SK-N-MC (cell line): ENCODE data around the gene LMF1.

ENCODE experiments used
- DNase-seq: peaks from one replicate; pipeline ENCODE4 v3.0.0-alpha.2; 2011; ENCODE audit warnings: low read depth, low spot score
- H3K27ac ChIP-seq: fragments of 200-600 bp; sonication (generic); 2 replicates; pipeline ENCODE4 v1.5.1; 2016; ENCODE audit warnings: mixed run types
- H3K36me3 ChIP-seq: fragments of 200-600 bp; sonication (generic); 2 replicates; pipeline ENCODE4 v1.6.1; 2017; ENCODE audit warnings: antibody characterized with exemption, low read length, mixed read lengths; ENCODE audit not compliant: insufficient read depth
- H3K4me3 ChIP-seq: fragments of 200-600 bp; sonication (generic); 2 replicates; pipeline ENCODE4 v1.5.1; 2016
- H3K9ac ChIP-seq: fragments of 200-600 bp; sonication (generic); 2 replicates; pipeline ENCODE4 v1.8.0; 2017; ENCODE audit warnings: mixed run types, mixed read lengths; ENCODE audit not compliant: insufficient read length
- H3K9me3 ChIP-seq: fragments of 200-600 bp; sonication (generic); 2 replicates; pipeline ENCODE4 v1.6.1; 2017; ENCODE audit warnings: low read depth, mild to moderate bottlenecking, antibody characterized with exemption, low read length, moderate library complexity, mixed read lengths
- EZH2 ChIP-seq: fragments of 200-600 bp; sonication (generic); IDR thresholded peaks from one replicate; pipeline ENCODE4 v1.6.1; 2017; ENCODE audit warnings: antibody characterized with exemption
- FOXP2 ChIP-seq: optimal IDR thresholded peaks from 2 replicates; pipeline ENCODE3; 2011; ENCODE audit warnings: mild to moderate bottlenecking, moderate library complexity; ENCODE audit not compliant: insufficient read depth; ENCODE audit errors: extremely low read length, control extremely low read depth
- POLR2AphosphoS5 ChIP-seq: IDR thresholded peaks from 2 replicates; pipeline ENCODE4 v1.6.1; 2012; ENCODE audit warnings: mild to moderate bottlenecking, low read depth, low read length, borderline replicate concordance

The LMF1 gene

DNA sequence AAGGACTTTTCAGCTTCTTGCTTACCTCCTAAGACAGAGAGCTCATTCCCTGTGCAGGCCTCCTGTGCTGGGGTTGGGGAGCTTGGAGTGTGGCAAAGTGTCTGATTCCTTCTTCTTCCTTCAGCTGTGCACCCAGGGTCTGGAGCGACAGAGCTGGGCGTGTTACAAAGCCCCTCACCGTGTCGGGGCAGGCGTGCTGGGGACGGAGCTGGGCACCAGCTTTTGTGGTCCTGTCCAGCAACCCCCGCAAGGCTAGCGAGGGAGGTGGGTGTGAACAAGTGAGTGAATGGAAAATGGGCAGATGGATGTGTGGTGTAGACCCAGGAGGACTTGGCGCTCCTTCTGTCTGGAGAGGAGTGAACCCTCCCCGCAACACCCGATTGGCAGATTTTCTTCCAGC is 34.5 kb upstream of the LMF1 start:
- TF ChIP-seq POLR2AphosphoS5 (no peak), EZH2 (no peak), FOXP2 (no peak)
- DNase-seq, result no peak
- no peaks in the 10 kb centered on the region for H3K9me3 ChIP-seq

GRCh38 chr16:1003391-1004347 is 32.9 kb upstream of the LMF1 start:
- Histone ChIP-seq H3K9ac (no peak overlapping the region), H3K36me3 (no peaks in the 10 kb centered on the region), H3K9me3 (no peaks in the 10 kb centered on the region), H3K4me3 (no peak overlapping the region), H3K27ac (no peak overlapping the region)
- no peak for TF ChIP-seq POLR2AphosphoS5
- no peak for TF ChIP-seq FOXP2
- no peak for TF ChIP-seq EZH2
- DNase-seq, result no peak

More for the DNA sequence above, 34.5 kb upstream of the LMF1 start:
- Histone ChIP-seq H3K27ac (no peak overlapping the region), H3K4me3 (no peak overlapping the region), H3K36me3 (no peaks in the 10 kb centered on the region), H3K9ac (no peak overlapping the region)

GRCh38 chr16:1002399-1003166 is 31.8 kb upstream of the LMF1 start:
- Histone ChIP-seq H3K4me3 (no peak overlapping the region), H3K27ac (no peak overlapping the region), H3K9ac (no peak overlapping the region), H3K36me3 (no peaks in the 10 kb centered on the region), H3K9me3 (no peaks in the 10 kb centered on the region)
- DNase-seq, result no peak
- TF ChIP-seq EZH2 (no peak), FOXP2 (no peak), POLR2AphosphoS5 (no peak)

- TF ChIP-seq EZH2 (no peak), POLR2AphosphoS5 (no peak), FOXP2 (no peak)
- no peaks in the 10 kb centered on the region for H3K9me3 ChIP-seq
- no peak overlapping the region for H3K27ac ChIP-seq
- no peak overlapping the region for H3K4me3 ChIP-seq
- no peak overlapping the region for H3K9ac ChIP-seq
- H3K36me3 ChIP-seq, result no peaks in the 10 kb centered on the region
- DNase-seq, result no peak
These were observed 30.3 kb upstream of the LMF1 start for GRCh38 chr16:1001096-1001495.

DNA sequence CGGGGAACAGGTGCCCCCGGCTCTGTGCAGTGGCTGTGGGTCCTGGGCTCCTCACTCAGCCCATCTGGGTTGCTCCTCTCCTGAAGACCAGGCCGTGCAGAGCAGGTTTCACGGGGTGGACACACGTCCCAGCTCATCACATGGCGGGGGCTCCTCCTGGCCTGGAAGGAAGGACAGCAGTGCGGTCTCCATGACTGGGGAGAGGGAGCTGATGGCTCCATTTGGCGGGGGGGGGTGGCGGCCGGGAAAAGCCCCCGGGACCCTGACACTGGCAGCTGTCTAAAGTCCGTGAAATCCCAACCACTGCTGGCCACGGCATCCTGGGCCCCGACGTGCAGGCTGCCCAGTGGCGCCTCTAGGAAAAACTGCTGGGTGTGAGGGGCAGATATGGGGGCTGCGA is 29.8 kb upstream of the LMF1 start:
- DNase-seq, result no peak
- H3K27ac ChIP-seq, result no peak overlapping the region
- no peaks in the 10 kb centered on the region for H3K36me3 ChIP-seq
- H3K9ac ChIP-seq, result no peak overlapping the region
- no peak for TF ChIP-seq POLR2AphosphoS5
- TF ChIP-seq FOXP2, result no peak
- no peak for TF ChIP-seq EZH2
- H3K4me3 ChIP-seq, result no peak overlapping the region
- no peaks in the 10 kb centered on the region for H3K9me3 ChIP-seq

DNA sequence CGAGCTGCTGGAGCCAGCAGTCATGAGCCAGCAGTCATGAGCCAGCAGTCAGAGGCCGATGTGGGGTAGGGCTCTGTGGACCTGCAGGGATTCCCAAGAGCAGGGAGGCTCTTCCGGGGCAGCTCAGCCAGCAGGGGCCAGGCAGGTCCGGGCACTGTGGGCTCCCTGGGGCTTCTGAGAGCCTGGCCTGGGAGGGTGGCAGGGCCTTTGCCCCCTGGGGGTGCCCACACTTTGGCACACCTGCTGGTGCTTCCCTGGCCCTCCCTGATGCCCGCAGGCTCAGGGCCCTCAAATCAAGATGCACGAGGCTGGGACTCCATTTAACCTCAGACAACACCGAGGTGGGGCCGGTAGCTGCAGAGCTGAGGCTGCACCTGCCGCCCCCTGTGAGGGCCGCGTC is 28.9 kb upstream of the LMF1 start:
- no peak overlapping the region for H3K27ac ChIP-seq
- no peaks in the 10 kb centered on the region for H3K36me3 ChIP-seq
- H3K9ac ChIP-seq, result no peak overlapping the region
- H3K9me3 ChIP-seq, result no peaks in the 10 kb centered on the region
- no peak overlapping the region for H3K4me3 ChIP-seq
- DNase-seq, result no peak
- no peak for TF ChIP-seq FOXP2
- no peak for TF ChIP-seq POLR2AphosphoS5
- TF ChIP-seq EZH2, result no peak

DNA sequence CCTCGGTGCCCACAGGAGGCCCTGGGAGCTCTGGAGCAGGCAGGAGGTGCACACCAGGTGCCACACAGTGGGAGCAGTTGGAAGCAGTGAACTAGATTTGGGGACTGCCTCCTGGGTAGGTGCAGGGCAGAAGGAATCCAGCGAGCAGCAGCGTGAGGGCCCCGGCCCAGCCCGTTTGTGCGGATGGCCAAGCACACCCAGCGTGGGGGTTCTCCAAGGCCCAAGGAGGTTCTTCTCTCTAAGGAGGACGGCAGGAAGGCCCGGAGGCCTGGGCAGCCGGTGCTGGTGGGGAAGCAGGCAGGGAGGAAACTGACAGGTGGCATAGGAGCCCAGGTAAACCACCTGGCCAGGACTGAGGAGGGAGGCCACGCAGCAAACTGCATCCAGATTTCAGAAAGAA is 27.8 kb upstream of the LMF1 start:
- no peak overlapping the region for H3K27ac ChIP-seq
- H3K9ac ChIP-seq, result no peak overlapping the region
- no peak for DNase-seq
- no peaks in the 10 kb centered on the region for H3K9me3 ChIP-seq
- no peak overlapping the region for H3K4me3 ChIP-seq
- H3K36me3 ChIP-seq, result no peaks in the 10 kb centered on the region
- no peak for TF ChIP-seq EZH2
- TF ChIP-seq POLR2AphosphoS5, result no peak
- no peak for TF ChIP-seq FOXP2

- H3K9me3 ChIP-seq, result no peaks in the 10 kb centered on the region
These were observed 27.4 kb upstream of the LMF1 start for GRCh38 chr16:998211-998610.

More at GRCh38 chr16:998211-998610, 27.4 kb upstream of the LMF1 start:
- no peak for DNase-seq
- Histone ChIP-seq H3K4me3 (no peak overlapping the region), H3K9ac (no peak overlapping the region), H3K27ac (no peak overlapping the region), H3K36me3 (no peaks in the 10 kb centered on the region)
- no peak for TF ChIP-seq EZH2
- TF ChIP-seq POLR2AphosphoS5, result no peak
- TF ChIP-seq FOXP2, result no peak
